CD14-positive monocyte (primary cell): ENCODE measurements around the gene MRPS18A. TPM values are rescaled to one million over a fixed set of nuclear protein-coding genes. Genes with fewer than 3 reads are reported as not detected.

Source experiments
- DNase-seq, 3 donors: peaks; one replicate each; pipeline ENCODE4 v3.0.0-alpha.2; 2011 to 2022
- H2AFZ ChIP-seq: 2 replicates; pipeline ENCODE4 v1.6.0; 2012; ENCODE audit warnings: mild to moderate bottlenecking, low read depth, low read length, inconsistent platforms; ENCODE audit not compliant: insufficient read depth, poor library complexity, severe bottlenecking
- H3K27ac ChIP-seq, 2 donors: 1 replicate in 1 of 2; 2 replicates in 1 of 2; pipeline ENCODE4 v1.5.1; 2012 to 2013; ENCODE audit warnings: low read length in 2 of 2, control low read depth in 1 of 2, inconsistent platforms in 1 of 2, low read depth in 1 of 2, mild to moderate bottlenecking in 1 of 2
- H3K27me3 ChIP-seq, 2 donors: one replicate each; pipeline versions ENCODE4 v1.6.0 to v1.6.1; 2011 to 2013; ENCODE audit warnings: low read length in 2 of 2; ENCODE audit not compliant: control insufficient read depth in 2 of 2, insufficient read depth in 2 of 2
- H3K36me3 ChIP-seq, 2 donors: replicated peaks in 1 of 2; 1 replicate in 1 of 2; 2 replicates in 1 of 2; pipeline versions ENCODE4 v1.5.1 to v1.6.1; 2012 to 2013; ENCODE audit warnings: low read length in 2 of 2, control low read depth in 1 of 2, inconsistent platforms in 1 of 2, mild to moderate bottlenecking in 1 of 2; ENCODE audit not compliant: insufficient read depth in 2 of 2, control insufficient read depth in 1 of 2
- H3K4me1 ChIP-seq, 2 donors: 1 replicate in 1 of 2; 2 replicates in 1 of 2; pipeline versions ENCODE4 v1.5.1 to v1.6.1; 2012 to 2013; ENCODE audit warnings: low read length in 2 of 2, control low read depth in 1 of 2, inconsistent platforms in 1 of 2, mild to moderate bottlenecking in 1 of 2, moderate library complexity in 1 of 2; ENCODE audit not compliant: insufficient read depth in 2 of 2, control insufficient read depth in 1 of 2
- H3K4me2 ChIP-seq: replicated peaks from 2 replicates; pipeline ENCODE3; 2012; ENCODE audit warnings: low read length, moderate library complexity, mild to moderate bottlenecking; ENCODE audit not compliant: poor library complexity, severe bottlenecking; ENCODE audit errors: extremely low read depth
- H3K4me3 ChIP-seq, 3 experiments: fragments of 200-600 bp in 1 of 3; sonication (generic) in 1 of 3; replicated peaks in 1 of 3; 1 replicate in 2 of 3; 2 replicates in 1 of 3; pipeline ENCODE4 v1.5.1; 2011 to 2013; ENCODE audit warnings: low read length in 3 of 3, mild to moderate bottlenecking in 3 of 3, control low read depth in 2 of 3, low read depth in 2 of 3, inconsistent platforms in 1 of 3, moderate library complexity in 1 of 3
- H3K79me2 ChIP-seq: 2 replicates; pipeline ENCODE4 v1.6.0; 2012; ENCODE audit warnings: mild to moderate bottlenecking, control low read depth, inconsistent platforms, low read length, moderate library complexity; ENCODE audit not compliant: insufficient read depth
- H3K9ac ChIP-seq: 2 replicates; pipeline ENCODE4 v1.6.0; 2017; ENCODE audit warnings: low read length, mild to moderate bottlenecking; ENCODE audit not compliant: insufficient read depth, poor library complexity, severe bottlenecking
- H3K9me3 ChIP-seq, 2 donors: replicated peaks in 1 of 2; 1 replicate in 1 of 2; 2 replicates in 1 of 2; pipeline versions ENCODE4 v1.5.1 to v1.6.1; 2012 to 2013; ENCODE audit warnings: low read length in 2 of 2, control low read depth in 1 of 2; ENCODE audit not compliant: control insufficient read depth in 1 of 2, insufficient read depth in 1 of 2
- H4K20me1 ChIP-seq: 2 replicates; pipeline ENCODE4 v1.6.0; 2012; ENCODE audit warnings: mild to moderate bottlenecking, low read length, control low read depth, moderate library complexity; ENCODE audit not compliant: insufficient read depth
- H3K27ac Mint-ChIP-seq, 7 donors: one replicate each; pipeline ENCODE4 v1.8.0; 2020; ENCODE audit warnings: mild to moderate bottlenecking in 7 of 7, mixed read lengths in 7 of 7, moderate library complexity in 6 of 7, inconsistent platforms in 2 of 7
- H3K27me3 Mint-ChIP-seq, 3 donors: one replicate each; pipeline ENCODE4 v1.8.0; 2021 to 2022; ENCODE audit warnings: low read depth in 3 of 3, mild to moderate bottlenecking in 3 of 3, mixed read lengths in 3 of 3, moderate library complexity in 3 of 3, inconsistent platforms in 1 of 3
- H3K36me3 Mint-ChIP-seq, 2 donors: one replicate each; pipeline ENCODE4 v1.8.0; 2020; ENCODE audit warnings: mixed read lengths in 2 of 2, inconsistent platforms in 1 of 2, mild to moderate bottlenecking in 1 of 2
- H3K4me1 Mint-ChIP-seq: one replicate; pipeline ENCODE4 v1.8.0; 2020; ENCODE audit warnings: mild to moderate bottlenecking, mixed read lengths
- H3K4me3 Mint-ChIP-seq, 2 donors: one replicate each; pipeline ENCODE4 v1.8.0; 2020; ENCODE audit warnings: mild to moderate bottlenecking in 2 of 2, mixed read lengths in 2 of 2, moderate library complexity in 1 of 2
- H3K9me3 Mint-ChIP-seq, 7 donors: one replicate each; pipeline ENCODE4 v1.8.0; 2020 to 2022; ENCODE audit warnings: mixed read lengths in 7 of 7, mild to moderate bottlenecking in 6 of 7, moderate library complexity in 6 of 7, inconsistent platforms in 2 of 7
- CTCF ChIP-seq: fragments of 200-600 bp; IDR thresholded peaks from one replicate; pipeline ENCODE4 v1.8.0; 2022; ENCODE audit warnings: antibody characterized with exemption, mild to moderate bottlenecking
- WGBS: methylation state at CpG from one replicate; pipeline ENCODE4 v1.1.5; 2013; ENCODE audit warnings: missing lambda C conversion rate; ENCODE audit not compliant: insufficient coverage; 5-methylcytosine and 5-hydroxymethylcytosine counted together
- intact Hi-C, 2 donors: fragments of 100-400 bp; cut with micrococcal nuclease; formaldehyde crosslinking; loops; one replicate each; pipeline versions ENCODE4 v1.15.0 to v1.15.1; 2023
- polyA plus RNA-seq, 3 donors: library from polyadenylated mRNA; depleted of rRNA in 1 of 3; unstranded in 2 of 3; stranded (reverse) in 1 of 3; fragments of 300-500 nt in 2 of 3; fragments of >200 nt in 1 of 3; fragmentation: Illumina TruSeq in 2 of 3; gene quantifications; 1 replicate in 2 of 3; 2 replicates in 1 of 3; pipeline ENCODE4 v1.2.3, GENCODE V29; 2012 to 2021

MRPS18A gene
- polyA plus RNA-seq, 3 donors: 17.3 to 45.3 (median 41.4) TPM

- no peak overlapping the region for H3K4me3 ChIP-seq
- no peaks in the 10 kb centered on the region for H3K36me3 ChIP-seq
- H2AFZ ChIP-seq: no peak overlapping the region
- no peak overlapping the region for H3K9ac ChIP-seq
- Mint-ChIP-seq H3K9me3 (peaks cover 0 to 3% (median 0%) of the 10 kb centered on the region in 7 donors), H3K4me3 (no peak overlapping the region), H3K27ac (no peak overlapping the region), H3K27me3 (peaks cover 12 to 37% (median 23%) of the 10 kb centered on the region in 3 donors), H3K4me1 (peaks cover 8% of the 10 kb centered on the region), H3K36me3 (no peaks in the 10 kb centered on the region)
- WGBS: no CpG with 5 or more reads among the region's 3 CpGs
- peaks cover 4 to 10% of the 10 kb centered on the region in 2 donors for H3K4me1 ChIP-seq
- no peak overlapping the region for H3K27ac ChIP-seq
- peaks cover 0 to 6% of the 10 kb centered on the region in 2 donors for H3K27me3 ChIP-seq
- DNase-seq: no peak
- no peaks in the 10 kb centered on the region for H4K20me1 ChIP-seq
- no peak overlapping the region for H3K4me2 ChIP-seq
- no peaks in the 10 kb centered on the region for H3K9me3 ChIP-seq
- intact Hi-C loops: no loop called here
- no peak for TF ChIP-seq CTCF
- H3K79me2 ChIP-seq: no peaks in the 10 kb centered on the region
Measured at GRCh38 chr6:43697421-43697820, 9.8 kb upstream of the MRPS18A start.

GRCh38 chr6:43695967-43696291, 8.3 kb upstream of the MRPS18A start:
- H3K79me2 ChIP-seq: no peaks in the 10 kb centered on the region
- DNase-seq: no peak
- H3K27me3 Mint-ChIP-seq: peaks cover 13 to 31% (median 19%) of the 10 kb centered on the region in 3 donors
- H3K4me3 Mint-ChIP-seq: no peak overlapping the region
- no peak overlapping the region for H3K4me3 ChIP-seq
- peaks cover 0 to 2% of the 10 kb centered on the region in 2 donors for H3K27me3 ChIP-seq
- H4K20me1 ChIP-seq: no peaks in the 10 kb centered on the region
- no peaks in the 10 kb centered on the region for H3K9me3 ChIP-seq
- peaks cover 0 to 4% (median 0%) of the 10 kb centered on the region in 7 donors for H3K9me3 Mint-ChIP-seq
- no peak for TF ChIP-seq CTCF
- no peak overlapping the region for H3K27ac ChIP-seq
- H3K36me3 Mint-ChIP-seq: no peaks in the 10 kb centered on the region
- H3K4me1 Mint-ChIP-seq: no peaks in the 10 kb centered on the region
- 100% methylated on average over 2 of the region's 4 CpGs for WGBS
- no peaks in the 10 kb centered on the region for H3K4me1 ChIP-seq
- H3K27ac Mint-ChIP-seq: no peak overlapping the region
- intact Hi-C loops: no loop called here
- H3K4me2 ChIP-seq: no peak overlapping the region
- H2AFZ ChIP-seq: no peak overlapping the region
- H3K36me3 ChIP-seq: no peaks in the 10 kb centered on the region
- no peak overlapping the region for H3K9ac ChIP-seq
